Hematopoietic multipotent progenitor cell treated with erythropoietin and hydrocortisone succinate and interleukin-3 and kit ligand, for 8 days (in vitro differentiated cells): ENCODE measurements around the gene ERBB4.
"Not testable (repeated sequence)": the region's sequence is repeated elsewhere in the genome, so short reads cannot be mapped to it uniquely, and the experiment has no call there.

Experiments
- DNase-seq: peaks from one replicate; pipeline ENCODE4 v3.0.0-alpha.2; 2015

ERBB4 gene

DNA sequence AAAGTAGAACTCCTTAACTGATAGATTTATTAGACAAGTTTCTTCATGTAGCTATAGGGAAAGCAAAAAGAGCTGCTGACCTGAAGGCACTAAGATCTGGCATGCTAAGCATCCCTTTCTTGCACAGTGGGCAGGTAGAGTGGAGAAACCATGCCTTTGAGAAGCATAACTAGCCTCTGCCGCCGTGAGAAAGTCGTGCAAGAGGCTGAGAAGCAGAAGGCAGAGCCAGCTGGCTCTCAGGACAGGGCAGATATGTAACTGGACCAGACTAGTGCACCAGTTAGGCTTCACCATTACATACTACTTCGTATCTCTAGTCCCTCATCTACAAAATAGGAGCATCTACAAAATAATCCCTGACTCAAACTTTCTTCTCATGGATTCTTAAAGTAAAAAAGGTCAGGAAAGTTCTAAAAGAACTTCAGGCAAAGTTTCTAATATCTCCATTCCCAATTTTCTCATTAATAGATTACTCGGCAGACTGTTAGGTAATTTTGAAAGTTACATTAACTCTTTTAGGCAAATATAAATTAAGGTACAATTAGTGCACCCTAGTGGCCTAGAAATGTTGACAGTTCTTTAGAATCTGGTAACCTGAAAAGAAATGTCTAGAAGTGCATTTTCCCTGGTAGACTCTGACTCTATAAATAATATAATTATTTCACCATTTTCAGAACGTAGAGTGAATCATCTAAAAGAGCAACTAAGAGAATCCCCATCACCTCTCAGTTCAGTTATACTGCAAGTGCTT is 10.3 kb downstream of the ERBB4 start:
- DNase-seq = no peak

DNA sequence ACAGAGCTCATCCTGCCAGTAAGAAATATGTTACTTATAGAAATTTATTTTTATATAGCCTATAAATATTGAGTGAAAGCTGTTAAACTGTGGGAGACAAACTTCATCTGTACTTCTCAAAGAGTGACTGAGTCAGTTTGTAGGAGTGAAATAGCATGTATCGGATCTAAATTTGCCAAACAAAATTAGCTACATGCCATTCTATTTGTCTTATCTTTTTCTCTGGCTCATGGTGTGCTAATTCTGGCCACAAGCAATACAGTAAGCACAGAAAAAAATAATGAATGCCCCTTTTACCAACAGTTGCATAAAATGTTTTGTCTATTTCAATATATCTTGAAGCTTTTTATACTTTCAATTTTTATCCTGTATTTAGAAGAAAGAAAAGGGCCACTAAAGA is 12.5 kb downstream of the ERBB4 start:
- no peak for DNase-seq

DNA sequence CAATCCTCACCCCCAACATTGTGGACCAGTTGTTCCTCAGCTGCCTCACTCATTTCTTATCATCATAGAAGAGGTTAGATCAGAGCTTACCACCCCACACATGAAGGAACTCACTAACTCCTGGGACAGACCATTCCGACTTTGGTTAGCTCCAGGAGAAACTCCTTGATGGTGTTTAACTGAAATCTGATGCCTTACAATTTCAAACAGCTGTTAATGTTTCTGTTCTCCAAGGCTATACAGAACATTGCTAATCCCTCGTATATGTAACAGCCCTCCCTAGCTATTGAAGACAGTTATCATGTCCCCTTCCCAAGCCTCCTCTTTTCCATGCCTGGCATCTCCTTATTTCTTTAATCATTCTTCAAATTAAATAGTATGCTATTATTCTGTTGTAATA is 14.8 kb downstream of the ERBB4 start:
- no peak for DNase-seq

DNA sequence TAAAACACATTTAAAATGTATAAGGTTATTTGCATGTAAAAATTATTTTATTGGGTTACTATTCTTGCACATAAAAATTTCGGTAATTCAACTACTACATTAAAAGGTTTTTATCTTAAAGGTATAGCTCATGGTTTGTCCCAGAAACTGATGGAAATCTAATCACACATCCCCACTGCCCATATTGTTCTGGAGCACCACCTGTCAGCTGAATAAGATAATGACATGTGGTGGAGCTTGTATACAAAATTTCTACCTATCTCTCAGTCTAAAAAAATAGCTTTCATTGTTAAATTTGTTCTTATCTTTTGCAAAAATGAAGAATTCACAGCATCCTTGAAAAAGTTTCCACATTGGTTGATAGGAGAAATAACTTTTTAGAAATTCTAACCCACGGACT is 18.3 kb downstream of the ERBB4 start:
- no peak for DNase-seq

DNA sequence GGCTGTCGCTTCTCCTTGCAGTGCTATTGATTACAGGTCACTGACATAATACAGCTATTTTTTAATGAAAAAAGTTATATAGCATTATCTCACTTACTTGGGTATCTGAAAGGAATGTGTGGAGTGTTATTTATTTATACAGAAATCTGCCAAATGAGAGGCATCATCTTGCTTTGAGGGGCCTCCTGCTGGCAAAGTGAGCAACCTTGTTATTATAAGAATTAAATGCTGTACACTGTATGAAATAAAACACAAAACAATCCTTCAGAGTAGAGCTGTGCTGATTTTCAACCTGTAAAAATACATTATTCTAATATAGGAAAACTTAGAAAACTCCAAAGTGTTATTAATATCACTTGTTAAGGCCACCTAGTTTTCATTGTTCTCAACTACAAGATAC is 20.9 kb downstream of the ERBB4 start:
- no peak for DNase-seq

DNA sequence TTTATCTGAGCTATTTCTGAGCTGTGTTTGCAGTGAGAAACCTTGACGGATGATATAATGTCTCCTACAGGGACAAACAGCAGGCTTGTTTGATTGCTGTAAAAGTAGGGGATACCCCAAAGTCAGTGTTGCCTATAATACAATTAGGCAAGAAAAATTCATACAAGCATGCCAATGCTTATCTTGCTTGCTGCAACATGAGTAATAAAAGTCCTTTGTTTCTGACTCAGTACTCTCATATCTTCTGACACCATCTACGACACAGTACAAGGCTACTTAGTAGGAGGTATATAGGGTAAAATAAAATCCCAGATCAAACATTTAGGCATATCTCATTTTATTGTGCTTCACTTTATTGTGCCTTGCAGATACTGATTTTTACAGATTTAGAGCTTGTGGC is 33.0 kb downstream of the ERBB4 start:
- DNase-seq = no peak

DNA sequence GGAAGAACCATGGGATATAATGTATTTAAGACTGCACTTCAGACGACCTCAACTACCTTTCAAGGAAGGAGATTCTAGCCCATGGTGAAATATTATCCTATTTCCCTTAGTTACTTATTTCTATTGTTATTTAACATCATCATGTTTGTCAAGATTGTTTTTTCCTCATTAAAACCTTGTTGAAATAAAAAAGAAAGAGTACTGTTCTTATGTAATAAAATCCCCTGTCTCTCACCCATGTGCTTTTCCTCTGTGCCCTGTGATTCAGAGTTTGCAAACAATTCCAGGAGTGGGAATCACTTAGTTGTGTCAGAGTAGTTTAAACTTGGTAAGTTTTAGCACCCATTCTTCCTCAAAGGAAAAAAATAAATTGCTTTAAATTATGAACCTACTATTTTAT is 43.6 kb downstream of the ERBB4 start:
- DNase-seq = no peak

DNA sequence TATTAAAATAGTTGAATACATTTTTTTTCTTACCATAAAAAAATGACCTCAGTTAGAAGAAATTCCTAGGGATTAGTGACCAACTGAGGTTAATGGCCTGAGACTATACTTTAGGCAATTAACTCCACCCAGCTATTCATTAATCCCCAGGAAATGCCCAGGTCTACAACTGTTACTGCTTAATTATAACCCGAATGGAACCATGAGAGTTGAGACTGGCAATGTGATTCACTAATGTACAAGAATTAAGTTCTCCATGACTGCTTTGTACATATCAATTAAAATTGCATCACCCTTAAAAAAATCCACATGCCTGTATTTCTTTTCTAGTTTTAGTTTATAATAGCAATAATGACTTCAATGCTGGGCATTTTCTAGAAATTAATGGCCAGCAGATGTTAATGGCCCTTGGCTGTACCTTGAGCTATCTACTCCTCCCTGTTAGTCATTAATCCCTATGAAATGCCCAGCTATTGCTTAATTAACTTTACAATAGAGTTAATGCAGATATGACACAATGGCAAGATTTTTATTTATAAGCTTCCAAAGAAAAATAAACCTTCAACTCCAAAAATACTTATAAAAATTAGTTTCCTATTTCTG is 44.1 kb downstream of the ERBB4 start:
- DNase-seq = no peak

DNA sequence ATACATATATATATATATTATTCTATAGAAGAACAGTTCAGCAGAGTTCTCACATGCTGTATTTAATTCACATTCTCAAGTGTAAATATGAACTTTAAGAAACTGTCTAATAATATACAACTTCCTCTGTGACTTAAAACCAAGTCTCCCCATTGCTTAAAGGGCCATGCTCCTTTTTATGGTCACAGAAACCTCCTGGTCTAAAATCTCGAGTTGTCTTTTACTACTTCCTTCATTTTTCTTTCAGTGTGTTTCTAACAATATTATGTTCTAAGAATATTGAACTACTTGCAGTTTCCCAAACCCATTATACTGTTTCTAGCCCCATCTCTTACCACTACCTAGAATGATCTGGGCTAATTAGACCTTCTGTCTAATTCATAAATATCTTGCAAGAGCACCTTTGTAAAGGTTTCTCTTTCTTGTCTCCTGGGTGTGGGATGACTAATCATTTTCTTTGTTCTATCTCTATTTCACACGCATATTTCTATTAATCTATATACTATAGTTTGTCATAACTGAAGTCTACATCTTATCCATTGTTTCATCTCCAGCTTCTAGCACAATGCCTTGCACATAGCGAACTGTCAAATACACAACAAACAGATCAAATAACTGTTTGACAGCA is 48.8 kb downstream of the ERBB4 start:
- no peak for DNase-seq

DNA sequence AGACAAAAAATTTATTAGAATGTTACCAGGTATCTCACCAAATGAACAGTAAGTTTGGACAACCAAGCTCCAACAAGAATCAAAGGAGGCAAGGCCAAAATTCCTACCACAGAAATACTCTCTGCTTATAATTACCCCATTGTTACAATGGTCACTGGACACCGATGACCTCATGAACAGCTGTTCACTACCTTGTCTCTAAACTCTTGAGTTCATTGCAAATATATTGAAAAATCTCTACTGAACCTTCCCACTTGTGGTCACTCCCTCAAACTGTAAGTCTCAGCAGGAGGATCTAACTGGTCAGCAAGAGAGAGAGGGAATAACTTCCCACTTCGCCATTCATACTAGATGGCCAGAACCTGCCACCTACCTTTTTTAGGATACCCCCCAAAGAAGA is 50.0 kb downstream of the ERBB4 start:
- no peak for DNase-seq

DNA sequence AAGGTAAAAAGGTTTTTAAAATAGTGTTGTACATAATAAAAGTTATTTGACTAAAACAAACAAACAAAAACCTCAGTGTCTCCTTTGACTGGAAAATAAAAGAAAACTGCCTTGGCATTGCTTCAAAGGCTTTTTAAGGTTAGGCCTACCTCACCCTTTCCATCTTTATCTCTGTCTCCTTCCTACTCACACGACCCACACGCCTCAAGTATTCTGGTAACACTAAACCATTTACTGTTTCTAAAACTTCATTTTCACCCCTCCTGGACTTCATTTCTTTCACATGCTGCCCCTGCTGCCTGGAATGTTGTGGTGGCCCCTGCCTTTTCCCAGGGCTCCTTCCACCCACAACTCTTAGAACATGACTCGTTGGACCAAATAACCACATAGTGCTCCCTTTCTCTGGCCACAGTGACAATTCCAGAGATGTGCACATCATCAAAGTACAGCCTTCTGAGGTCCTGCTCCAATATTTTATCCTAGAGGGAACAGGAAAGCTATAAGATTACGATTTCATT is 54.0 kb downstream of the ERBB4 start:
- DNase-seq = no peak

DNA sequence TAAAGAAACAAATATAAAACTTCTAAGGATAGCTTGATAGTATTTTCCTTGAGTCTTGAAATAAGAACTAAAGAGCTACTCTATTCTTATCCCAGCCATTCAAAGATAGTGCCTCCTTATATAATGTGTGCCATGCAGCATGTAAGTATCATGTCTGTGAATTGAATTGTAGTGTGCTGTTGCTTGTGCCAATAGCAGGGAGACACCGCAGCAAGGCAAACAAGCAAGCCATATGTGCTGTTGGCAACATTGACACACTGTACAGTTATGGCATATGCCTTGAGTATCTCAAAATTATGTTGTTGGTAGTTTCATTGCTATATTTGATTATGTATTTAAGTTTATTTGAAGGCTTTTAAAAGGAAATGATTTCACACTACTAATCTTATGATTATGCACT is 58.2 kb downstream of the ERBB4 start:
- DNase-seq = no peak

DNA sequence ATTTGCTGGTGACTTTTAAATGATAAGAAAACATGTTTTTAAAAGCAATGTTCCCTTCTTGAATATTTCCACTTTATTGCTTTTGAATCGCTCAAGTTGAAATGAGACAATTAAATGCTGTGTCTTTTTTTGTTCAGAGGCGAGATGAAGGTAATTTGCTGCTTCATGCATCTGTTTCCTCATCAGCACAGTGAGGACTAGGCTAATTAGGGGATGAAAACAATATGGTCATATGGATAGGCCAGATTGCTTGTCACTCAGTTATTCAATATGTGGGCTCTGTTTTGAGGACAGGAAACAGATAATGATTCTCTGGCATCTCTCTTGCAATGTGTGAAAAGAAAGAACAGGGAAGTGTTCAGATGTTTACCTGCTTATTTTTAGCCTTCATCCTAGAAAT is 61.0 kb downstream of the ERBB4 start:
- DNase-seq = no peak

DNA sequence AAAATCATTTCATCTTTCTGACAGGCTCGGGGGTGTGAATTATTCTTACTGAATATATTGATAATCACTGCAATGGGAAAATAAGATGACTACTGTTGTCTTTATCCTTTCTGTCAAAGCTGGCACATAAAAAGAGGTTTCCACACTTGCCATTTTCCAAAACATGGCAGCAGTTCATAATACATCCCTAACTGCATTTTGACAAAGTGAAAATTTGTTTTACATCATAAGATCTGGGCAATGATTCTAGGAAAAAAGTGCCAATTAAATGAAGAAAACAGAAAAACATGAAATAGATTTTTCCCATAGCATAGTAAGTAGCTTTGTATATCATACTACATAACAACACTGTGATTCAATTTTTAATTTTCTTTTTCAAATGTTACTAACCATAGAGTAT is 65.4 kb downstream of the ERBB4 start:
- DNase-seq = no peak

DNA sequence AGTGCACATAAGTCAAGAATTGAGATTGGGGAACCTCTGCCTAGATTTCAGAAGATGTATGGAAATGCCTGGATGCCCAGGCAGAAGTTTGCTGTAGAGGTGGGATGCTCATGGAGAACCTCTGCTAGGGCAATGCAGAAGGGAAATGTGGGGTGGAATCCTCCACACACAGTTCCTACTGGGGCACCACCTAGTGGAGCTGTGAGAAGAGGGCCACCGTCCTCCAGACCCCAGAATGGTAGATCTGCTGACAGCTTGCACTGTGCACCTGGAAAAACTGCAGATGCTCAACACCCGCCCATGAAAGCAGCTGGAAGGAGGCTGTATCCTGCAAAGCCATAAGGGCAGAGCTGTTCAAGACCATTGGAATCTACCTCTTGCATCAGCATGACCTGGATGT is 71.1 kb downstream of the ERBB4 start:
- DNase-seq = not testable (repeated sequence)

DNA sequence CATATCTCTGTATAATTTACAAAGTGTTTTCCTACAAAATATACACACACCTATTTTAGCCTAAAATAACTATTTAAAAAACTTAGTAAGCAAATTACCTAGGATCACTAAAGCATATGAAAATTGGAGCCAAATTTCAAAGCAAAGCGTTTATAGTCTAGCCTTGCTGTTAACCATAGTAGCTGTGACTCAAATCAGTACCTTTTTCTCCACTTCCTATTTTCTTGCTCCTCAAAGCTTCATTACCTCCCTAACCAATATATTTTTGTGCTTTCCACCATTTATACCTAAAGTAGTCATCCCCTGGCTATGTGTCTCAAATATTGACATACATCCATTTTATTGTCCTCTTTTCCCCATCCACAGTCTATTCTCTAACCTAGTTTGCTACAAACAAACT is 73.1 kb downstream of the ERBB4 start:
- no peak for DNase-seq

DNA sequence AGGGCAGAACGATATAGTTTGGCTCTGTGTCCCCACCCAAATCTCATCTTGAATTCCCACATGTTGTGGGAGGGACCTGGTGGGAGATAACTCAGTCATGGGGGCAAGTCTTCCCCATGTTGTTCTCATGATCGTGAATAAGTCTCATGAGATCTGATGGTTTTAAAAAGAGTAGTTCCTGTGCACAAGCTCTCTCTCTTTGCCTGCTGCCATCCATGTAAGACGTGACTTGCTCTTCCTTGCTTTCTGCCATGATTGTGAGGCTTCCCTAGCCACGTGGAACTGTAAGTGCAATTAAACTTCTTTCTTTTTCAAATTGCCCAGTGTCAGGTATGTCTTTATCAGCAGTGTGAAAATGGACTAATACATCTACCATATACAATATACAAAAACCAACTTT is 76.9 kb downstream of the ERBB4 start:
- not testable (repeated sequence) for DNase-seq

DNA sequence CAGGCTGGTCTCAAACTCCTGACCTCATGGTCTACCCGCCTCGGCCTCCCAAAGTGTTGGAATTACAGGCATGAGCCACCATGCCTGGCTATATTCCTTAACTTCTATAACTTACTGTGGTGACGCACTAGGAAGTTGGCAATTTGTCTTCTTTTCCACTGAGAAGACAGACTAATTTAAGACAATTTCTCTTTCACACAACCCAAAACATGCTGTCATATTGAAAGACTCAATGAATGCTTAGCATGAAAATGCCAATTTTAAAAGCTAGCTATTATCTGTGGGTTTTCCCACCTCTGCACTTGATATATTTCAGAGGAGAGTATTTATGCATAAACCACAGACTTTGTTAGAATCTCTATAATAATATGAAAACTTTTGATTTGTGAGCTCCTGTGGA is 84.5 kb downstream of the ERBB4 start:
- DNase-seq = no peak

DNA sequence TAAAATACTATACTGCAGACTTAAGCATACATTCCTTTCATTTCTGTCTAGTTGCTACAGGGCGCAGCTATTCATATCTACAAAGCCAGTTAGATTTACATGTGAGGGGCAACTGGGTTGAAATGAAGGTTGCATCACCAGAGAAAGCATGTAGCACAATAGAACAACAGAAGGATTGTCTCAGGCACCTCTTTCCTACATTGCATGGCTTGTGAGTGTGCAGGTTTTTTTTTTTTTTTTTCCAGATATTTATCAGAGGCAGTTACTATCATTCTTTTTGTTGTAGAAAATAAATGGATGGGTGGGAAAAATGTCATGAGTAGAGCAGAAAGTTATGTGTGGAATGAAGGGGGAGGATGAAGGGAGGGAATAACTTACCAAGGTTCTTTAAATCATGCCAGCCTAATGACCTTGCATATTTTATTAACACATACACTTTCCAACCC is 86.8 kb downstream of the ERBB4 start:
- no peak for DNase-seq

DNA sequence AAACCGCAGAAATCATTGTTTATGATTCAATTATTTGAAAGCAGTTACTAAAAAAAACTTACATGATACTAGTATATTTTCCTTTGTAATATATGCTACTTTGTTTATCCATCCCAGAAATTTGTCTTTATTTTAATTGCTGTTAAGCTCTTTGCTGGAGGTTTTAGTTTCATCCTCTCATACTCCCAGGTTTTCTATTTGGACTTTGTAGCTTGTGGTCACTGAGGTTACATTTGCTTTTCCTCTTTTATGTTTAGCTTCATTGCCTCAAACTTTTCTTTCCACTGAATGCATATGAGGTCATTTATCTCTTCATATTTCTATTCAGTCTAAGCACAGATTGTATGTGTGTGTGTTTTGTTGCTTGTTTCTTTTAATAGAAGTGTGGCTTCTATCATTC is 89.9 kb downstream of the ERBB4 start:
- no peak for DNase-seq

DNA sequence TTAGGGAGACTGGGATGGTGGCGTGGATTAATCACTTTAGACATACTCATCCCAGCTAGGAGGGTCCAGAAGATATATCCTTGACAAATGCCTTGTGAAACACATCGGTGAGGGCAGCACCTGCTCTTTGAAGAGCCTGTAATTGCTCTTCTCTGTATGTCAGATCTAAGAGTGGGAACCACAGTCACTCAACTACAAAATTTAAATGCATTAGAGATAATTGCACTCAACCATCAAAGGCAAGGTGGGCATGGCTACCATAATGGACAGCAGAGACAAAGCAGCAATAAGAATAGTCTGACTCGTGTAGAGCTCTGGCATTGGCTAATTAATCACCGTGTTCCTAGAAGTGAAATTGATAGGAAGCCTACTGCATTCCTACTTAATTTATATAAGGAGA is 96.8 kb downstream of the ERBB4 start:
- DNase-seq = no peak

DNA sequence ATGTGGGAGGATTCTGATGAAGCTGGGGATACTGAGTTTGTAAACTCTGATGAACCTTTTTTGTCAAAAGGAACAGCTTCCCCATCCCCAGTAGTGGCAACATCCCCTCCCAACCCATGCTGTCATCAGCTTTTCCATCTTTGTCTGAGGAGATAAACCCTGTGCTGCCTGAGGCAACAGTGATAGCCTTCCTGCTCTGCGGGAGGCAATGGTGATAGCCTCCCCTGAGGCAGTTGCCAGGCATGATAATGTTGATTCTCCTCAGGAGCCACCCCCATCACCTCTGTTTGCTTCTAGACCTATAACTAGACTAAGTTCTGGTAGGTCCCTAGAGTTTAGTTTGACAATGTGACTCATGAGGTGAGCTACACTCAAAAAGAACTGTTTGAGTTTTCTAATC is 97.5 kb downstream of the ERBB4 start:
- no peak for DNase-seq

DNA sequence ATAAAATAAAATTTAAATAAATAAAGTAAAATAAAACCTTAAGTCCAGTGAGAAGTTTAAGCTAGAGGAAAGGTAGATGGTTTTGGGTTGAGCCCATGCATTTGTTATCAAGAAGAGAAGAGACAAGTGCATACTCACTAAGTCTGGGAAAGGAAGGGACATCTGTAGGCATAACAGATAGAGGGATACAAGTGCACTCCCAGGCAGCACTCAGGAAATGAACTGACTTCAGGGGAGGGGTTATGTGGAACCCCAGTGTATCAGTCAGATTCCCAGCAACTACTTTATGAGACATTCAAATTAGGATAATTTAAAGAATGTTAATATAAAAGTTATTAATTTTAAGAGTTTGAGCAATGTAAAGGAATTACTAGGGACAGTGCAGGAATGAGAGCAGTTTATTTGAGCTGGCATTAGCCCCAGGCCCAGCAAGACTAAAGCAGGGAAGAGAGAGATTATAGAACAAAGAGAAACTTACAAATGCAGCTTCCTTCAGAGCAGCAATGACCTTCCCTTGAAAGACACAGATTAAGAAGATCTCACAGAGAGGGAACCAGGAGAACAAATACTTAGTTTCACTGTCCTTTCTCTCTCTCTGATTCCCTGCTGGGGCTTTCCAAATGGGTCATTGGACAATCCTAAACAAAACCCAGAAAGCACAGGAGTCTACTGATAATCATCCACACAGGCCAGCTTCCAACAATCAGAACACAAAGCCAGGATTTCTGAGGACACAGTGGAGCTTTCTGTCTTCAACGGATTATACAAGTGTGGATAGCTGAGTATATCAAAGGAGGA is 109.7 kb downstream of the ERBB4 start:
- DNase-seq = no peak

DNA sequence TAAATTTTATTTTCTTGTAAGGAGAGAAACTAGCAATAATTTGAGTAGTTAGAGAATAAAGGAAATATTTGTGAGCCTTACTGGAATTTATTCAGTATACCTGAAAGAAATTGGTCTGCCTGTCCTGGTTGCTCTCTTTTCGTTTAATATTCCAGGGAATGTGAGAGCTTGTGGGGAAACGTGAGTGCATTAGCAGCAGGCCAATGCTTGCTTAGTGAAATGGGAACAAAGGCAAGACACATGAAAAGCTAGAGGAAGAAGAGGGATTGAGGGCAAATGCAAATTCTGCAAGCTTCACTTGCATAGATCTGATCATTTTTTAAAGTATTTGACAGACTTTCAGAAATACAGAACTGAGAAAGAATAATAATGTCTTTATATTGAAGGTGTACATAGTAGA is 111.0 kb downstream of the ERBB4 start:
- DNase-seq = no peak
